Breast epithelium (tissue), 3 donors: ENCODE results near the gene PRTFDC1.

Source experiments
- CTCF ChIP-seq, 3 donors: fragments of 450-650 bp; IDR thresholded peaks; one replicate each; pipeline ENCODE4 v1.5.1; 2016 to 2017; ENCODE audit warnings: antibody characterized with exemption in 3 of 3, mild to moderate bottlenecking in 3 of 3, moderate library complexity in 3 of 3
- POLR2A ChIP-seq: fragments of 450-650 bp; IDR thresholded peaks from one replicate; pipeline ENCODE4 v1.6.1; 2016; ENCODE audit warnings: antibody characterized with exemption, mild to moderate bottlenecking, moderate library complexity

- no peak for TF ChIP-seq CTCF (IDR thresholded peaks at IDR 0.05)
- TF ChIP-seq POLR2A, result no peak
Measured at GRCh38 chr10:24902400-24902728, 50.0 kb downstream of the PRTFDC1 start.
